ENCODE results near the gene FAM228B.
"Not testable (repeated sequence)": the region's sequence is repeated elsewhere in the genome, so short reads cannot be mapped to it uniquely, and the experiment has no call there.

Gene FAM228B

DNA sequence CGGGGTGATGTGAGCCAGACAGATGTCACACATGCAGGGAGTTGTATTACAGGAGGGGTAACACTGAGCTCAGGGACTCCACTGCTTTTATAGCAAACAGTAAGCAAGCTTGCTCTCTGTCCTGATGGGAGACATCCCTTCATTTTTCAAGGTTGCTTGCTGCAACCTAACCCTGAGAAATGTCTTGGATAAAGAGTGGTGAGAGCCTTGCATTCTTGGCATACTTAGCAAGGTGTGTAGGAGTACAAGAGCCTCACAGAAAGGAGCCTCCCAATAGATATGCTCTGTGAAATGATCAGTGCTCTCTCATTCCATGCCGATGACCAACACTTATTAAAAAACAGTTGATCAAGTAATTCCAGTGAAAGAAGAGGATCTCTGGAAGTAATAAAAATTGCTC is 8.2 kb upstream of the FAM228B start:
- DNase-seq (ENCODE audit: insufficient read length, low spot score): no peak
- TF ChIP-seq SPI1 (IDR thresholded peaks at IDR 0.05; ENCODE audit: low read depth, low read length) (no peak), POLR2A (IDR thresholded peaks at IDR 0.05; ENCODE audit: low read depth, low read length) (no peak), POLR2AphosphoS5 (IDR thresholded peaks at IDR 0.05; ENCODE audit: low read depth, low read length) (no peak), TAF1 (IDR thresholded peaks at IDR 0.05; ENCODE audit: low read depth, low read length) (no peak), PAX5 (IDR thresholded peaks at IDR 0.05; ENCODE audit: insufficient read depth, low read length, severe bottlenecking) (no peak), POU2F2 (IDR thresholded peaks at IDR 0.05; ENCODE audit: low read depth, low read length) (no peak)
- FAIRE-seq: no peak

DNA sequence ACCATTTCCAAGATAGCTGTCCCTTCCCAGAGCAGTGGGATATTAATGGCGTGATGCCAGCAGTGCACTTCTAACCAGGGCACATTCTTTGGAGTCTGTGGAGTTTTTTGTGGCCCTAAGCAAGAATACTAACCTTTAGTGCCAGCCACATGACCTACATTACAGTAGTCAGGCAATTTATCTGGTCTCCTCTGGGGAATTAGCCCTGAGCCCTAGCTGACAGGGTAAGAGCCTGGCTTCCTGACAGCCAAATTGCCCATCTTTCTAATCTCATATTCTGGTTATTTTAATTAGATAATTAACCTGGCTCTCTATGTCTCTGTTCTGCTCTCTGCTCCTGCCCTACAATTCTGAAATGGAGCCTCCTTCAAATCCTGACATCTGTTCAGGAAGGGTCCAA is 5.4 kb upstream of the FAM228B start:
- DNase-seq (ENCODE audit: insufficient read length, low spot score) (no peak), FAIRE-seq (no peak)
- TF ChIP-seq PAX5 (IDR thresholded peaks at IDR 0.05; ENCODE audit: insufficient read depth, low read length, severe bottlenecking) (no peak), POU2F2 (IDR thresholded peaks at IDR 0.05; ENCODE audit: low read depth, low read length) (no peak), TAF1 (IDR thresholded peaks at IDR 0.05; ENCODE audit: low read depth, low read length) (no peak), POLR2AphosphoS5 (IDR thresholded peaks at IDR 0.05; ENCODE audit: low read depth, low read length) (no peak), POLR2A (IDR thresholded peaks at IDR 0.05; ENCODE audit: low read depth, low read length) (no peak), SPI1 (IDR thresholded peaks at IDR 0.05; ENCODE audit: low read depth, low read length) (no peak)

DNA sequence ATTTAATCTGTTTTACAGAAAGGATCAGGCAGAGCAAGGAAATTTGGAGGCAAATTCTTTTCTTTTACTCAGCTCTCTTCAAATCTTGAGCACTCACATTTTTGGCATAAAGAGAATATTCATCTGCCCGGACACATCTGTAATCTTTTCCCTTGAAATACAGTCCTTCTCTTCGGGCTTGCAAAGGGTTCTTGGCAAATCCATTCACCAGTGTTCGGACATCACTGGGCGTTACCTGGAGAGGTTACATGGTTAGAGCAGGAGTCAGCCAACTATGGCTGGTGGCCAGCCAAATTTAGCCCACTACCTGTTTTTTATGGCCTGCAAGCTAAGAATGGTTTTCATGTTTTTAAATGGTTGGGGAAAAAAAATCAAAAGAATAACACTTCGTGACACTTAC is 2.2 kb upstream of the FAM228B start:
- DNase-seq (ENCODE audit: insufficient read length, low spot score) (no peak), FAIRE-seq (no peak)
- no peak for TF ChIP-seq POLR2AphosphoS5 (IDR thresholded peaks at IDR 0.05; ENCODE audit: low read depth, low read length)
- TF ChIP-seq TAF1 (IDR thresholded peaks at IDR 0.05; ENCODE audit: low read depth, low read length): no peak
- TF ChIP-seq PAX5 (IDR thresholded peaks at IDR 0.05; ENCODE audit: insufficient read depth, low read length, severe bottlenecking): no peak
- TF ChIP-seq POU2F2 (IDR thresholded peaks at IDR 0.05; ENCODE audit: low read depth, low read length): no peak
- no peak for TF ChIP-seq POLR2A (IDR thresholded peaks at IDR 0.05; ENCODE audit: low read depth, low read length)
- no peak for TF ChIP-seq SPI1 (IDR thresholded peaks at IDR 0.05; ENCODE audit: low read depth, low read length)

DNA sequence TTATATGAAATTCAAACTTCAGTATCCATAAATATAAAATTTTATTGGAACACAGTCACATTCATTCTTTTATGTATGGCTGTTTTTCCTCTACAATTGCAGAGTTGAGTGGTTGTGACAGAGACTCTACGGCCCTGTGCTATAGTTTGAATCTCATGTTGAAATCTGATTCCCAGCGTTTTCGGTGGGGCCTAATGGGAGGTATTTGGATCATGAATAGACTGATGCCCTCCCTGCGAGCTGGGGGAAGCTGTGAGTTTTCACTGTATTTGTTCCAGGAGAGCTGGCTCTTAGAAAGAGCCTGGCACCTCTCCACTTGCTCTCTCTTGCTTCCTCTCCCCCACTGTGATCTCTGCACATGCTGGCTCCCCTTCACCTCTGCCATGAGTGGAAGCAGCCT is 1.8 kb upstream of the FAM228B start:
- no peak for DNase-seq (ENCODE audit: insufficient read length, low spot score)
- TF ChIP-seq POLR2A (IDR thresholded peaks at IDR 0.05; ENCODE audit: low read depth, low read length) (no peak), POU2F2 (IDR thresholded peaks at IDR 0.05; ENCODE audit: low read depth, low read length) (no peak), PAX5 (IDR thresholded peaks at IDR 0.05; ENCODE audit: insufficient read depth, low read length, severe bottlenecking) (no peak), POLR2AphosphoS5 (IDR thresholded peaks at IDR 0.05; ENCODE audit: low read depth, low read length) (no peak)
- FAIRE-seq: no peak

DNA sequence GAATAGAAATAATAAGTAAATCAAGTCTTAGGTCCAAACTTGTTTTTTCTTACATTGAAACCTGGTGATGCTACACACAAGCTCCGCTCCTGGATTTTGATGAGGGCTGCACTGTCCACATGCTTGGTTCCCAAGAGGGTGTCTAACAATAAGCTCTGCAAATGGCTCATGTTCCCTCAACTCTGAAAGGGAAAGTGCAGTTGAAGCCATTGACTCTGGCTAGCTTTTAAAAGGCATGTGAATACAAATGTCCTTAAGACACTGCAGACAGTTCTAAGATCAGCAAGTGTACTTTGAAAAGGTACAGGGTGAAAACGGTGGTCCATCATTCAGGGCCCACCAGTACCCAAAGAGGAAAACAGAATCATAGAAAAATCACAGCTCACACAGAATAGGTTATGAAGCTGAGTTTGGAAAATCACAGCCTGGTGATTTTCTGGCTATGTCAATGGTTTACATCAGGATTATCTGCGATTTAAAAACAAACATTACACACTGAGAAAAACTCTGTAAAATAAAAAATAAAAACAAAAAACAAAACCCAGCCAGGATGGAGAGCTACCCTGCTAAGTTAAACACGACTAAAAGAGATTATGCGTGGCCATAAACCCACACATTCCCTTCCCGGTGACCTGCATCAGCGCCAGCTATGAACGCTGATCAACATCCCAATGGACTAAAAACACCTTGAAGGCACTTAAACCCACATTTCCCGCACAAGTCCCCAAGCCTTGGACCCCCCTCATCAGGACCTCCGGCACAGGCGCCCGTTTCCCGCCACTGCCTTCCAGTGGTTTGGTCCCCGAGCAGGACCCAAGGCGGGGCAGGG is 689 bp upstream of the FAM228B start:
- TF ChIP-seq POU2F2 (IDR thresholded peaks at IDR 0.05; ENCODE audit: low read depth, low read length) (no peak), PAX5 (IDR thresholded peaks at IDR 0.05; ENCODE audit: insufficient read depth, low read length, severe bottlenecking) (no peak), TAF1 (IDR thresholded peaks at IDR 0.05; ENCODE audit: low read depth, low read length) (no peak; the same call in 1 of the 2 replicates), POLR2AphosphoS5 (IDR thresholded peaks at IDR 0.05; ENCODE audit: low read depth, low read length) (no peak), SPI1 (IDR thresholded peaks at IDR 0.05; ENCODE audit: low read depth, low read length) (no peak), POLR2A (IDR thresholded peaks at IDR 0.05; ENCODE audit: low read depth, low read length) (no peak)
- no peak for DNase-seq (ENCODE audit: insufficient read length, low spot score)
- FAIRE-seq: no peak

DNA sequence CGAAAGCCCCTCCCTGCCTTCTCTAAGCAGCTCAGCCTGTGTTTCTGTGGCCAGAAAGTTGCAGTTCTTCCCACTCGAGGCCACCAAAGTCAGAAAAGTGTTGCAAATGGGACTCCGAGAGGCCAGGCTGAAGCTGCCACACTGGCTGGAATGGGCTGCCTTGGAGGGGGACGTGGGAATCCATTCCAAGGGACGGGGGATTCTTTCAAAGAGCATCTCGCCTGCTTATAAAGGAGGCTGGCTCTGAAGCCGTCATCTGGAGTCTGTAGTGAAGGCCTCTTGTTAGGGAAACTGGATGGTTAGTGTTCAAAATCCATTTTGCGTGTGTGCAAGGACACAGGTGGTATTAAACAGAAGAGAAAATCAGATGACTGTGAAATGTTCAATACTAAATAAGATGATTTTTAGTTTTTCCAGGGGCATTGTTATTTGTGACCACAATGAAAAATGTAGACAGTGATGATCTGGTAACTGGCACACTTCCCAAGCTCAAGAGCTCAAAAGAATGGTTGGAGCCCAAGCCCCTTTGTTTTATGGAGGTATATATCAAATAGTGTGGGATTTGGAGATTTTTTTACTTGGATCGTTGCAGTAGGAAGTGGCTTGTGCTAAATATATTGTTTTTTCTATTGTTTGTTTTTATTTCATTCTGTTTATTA is 782 bp downstream of the FAM228B start:
- FAIRE-seq (no peak), DNase-seq (ENCODE audit: insufficient read length, low spot score) (no peak)
- TF ChIP-seq SPI1 (IDR thresholded peaks at IDR 0.05; ENCODE audit: low read depth, low read length): no peak
- no peak for TF ChIP-seq POLR2AphosphoS5 (IDR thresholded peaks at IDR 0.05; ENCODE audit: low read depth, low read length)
- TF ChIP-seq POU2F2 (IDR thresholded peaks at IDR 0.05; ENCODE audit: low read depth, low read length): no peak
- no peak for TF ChIP-seq POLR2A (IDR thresholded peaks at IDR 0.05; ENCODE audit: low read depth, low read length)
- no peak for TF ChIP-seq TAF1 (IDR thresholded peaks at IDR 0.05; ENCODE audit: low read depth, low read length)
- TF ChIP-seq PAX5 (IDR thresholded peaks at IDR 0.05; ENCODE audit: insufficient read depth, low read length, severe bottlenecking): no peak

DNA sequence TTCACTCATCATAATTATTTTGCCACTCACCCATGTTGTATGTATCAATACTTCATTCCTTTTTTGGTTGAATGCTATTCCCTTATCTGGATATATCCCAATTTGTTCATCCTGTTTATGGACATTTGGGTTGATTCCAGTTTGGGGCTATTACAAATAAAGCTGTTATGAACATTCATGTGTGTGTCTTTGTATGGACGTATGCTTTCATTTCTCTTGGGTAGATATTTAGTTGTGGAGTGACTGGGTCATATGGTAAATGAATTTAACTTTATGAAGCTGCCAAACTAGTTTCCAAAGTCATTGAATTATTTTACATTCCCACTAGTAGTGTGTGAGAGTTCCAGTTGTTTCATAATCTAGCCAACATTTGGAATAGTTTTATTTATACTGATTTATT is 2.7 kb downstream of the FAM228B start:
- no peak for FAIRE-seq
- TF ChIP-seq POLR2AphosphoS5 (IDR thresholded peaks at IDR 0.05; ENCODE audit: low read depth, low read length) (no peak), POLR2A (IDR thresholded peaks at IDR 0.05; ENCODE audit: low read depth, low read length) (no peak), TAF1 (IDR thresholded peaks at IDR 0.05; ENCODE audit: low read depth, low read length) (no peak), PAX5 (IDR thresholded peaks at IDR 0.05; ENCODE audit: insufficient read depth, low read length, severe bottlenecking) (no peak), POU2F2 (IDR thresholded peaks at IDR 0.05; ENCODE audit: low read depth, low read length) (no peak), SPI1 (IDR thresholded peaks at IDR 0.05; ENCODE audit: low read depth, low read length) (no peak)
- DNase-seq (ENCODE audit: insufficient read length, low spot score): no peak

DNA sequence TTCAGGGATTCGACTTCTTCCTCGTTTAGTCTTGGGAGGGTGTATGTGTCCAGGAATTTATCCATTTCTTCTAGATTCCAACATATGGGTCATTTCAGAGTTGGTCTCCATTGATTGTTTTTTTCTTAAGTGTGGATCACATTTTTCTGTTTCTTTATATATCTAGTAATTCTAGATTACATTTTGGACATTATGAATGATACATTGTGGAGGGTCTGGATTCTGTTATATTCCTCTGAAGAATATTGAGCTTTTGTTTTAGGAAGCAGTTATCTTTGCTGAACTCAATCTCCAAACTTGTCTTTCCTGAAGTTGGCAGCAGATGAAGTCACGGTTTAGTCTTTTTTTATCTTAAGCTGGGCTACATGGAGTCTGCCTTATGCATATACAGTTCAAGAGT is 9.3 kb downstream of the FAM228B start:
- DNase-seq (ENCODE audit: insufficient read length, low spot score) (no peak), FAIRE-seq (no peak)
- TF ChIP-seq POLR2A (IDR thresholded peaks at IDR 0.05; ENCODE audit: low read depth, low read length) (no peak), SPI1 (IDR thresholded peaks at IDR 0.05; ENCODE audit: low read depth, low read length) (no peak), POU2F2 (IDR thresholded peaks at IDR 0.05; ENCODE audit: low read depth, low read length) (no peak), POLR2AphosphoS5 (IDR thresholded peaks at IDR 0.05; ENCODE audit: low read depth, low read length) (no peak), TAF1 (IDR thresholded peaks at IDR 0.05; ENCODE audit: low read depth, low read length) (no peak), PAX5 (IDR thresholded peaks at IDR 0.05; ENCODE audit: insufficient read depth, low read length, severe bottlenecking) (no peak)

DNA sequence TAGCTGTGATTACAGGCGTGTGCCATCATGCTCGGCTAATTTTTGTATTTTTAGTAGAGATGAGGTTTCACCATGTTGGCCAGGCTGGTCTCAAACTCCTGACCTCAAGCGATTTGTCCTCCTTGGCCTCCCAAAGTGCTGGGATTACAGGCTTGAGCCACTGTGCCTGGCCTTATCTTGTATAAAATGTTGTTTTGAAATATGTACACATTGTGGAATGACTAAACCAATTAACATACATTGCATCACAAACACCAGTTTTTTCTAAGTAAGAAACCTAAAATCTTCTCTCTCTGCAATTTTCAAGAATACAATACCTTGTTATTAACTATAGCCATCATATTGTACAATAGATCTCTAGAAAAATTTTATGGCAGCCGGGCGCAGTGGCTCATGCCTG is 17.0 kb downstream of the FAM228B start:
- FAIRE-seq; DNase-seq (ENCODE audit: insufficient read length, low spot score): not testable (repeated sequence)

Data from GM12891 (cell line).